ENCODE results near the gene LCE3E. TPM values are rescaled to one million over a fixed set of nuclear protein-coding genes. Genes with fewer than 3 reads are reported as not detected.

LCE3E gene
- total RNA-seq, 4 donors from 2014 or later, result 16.7 to 28.0 (median 23.1) TPM

DNA sequence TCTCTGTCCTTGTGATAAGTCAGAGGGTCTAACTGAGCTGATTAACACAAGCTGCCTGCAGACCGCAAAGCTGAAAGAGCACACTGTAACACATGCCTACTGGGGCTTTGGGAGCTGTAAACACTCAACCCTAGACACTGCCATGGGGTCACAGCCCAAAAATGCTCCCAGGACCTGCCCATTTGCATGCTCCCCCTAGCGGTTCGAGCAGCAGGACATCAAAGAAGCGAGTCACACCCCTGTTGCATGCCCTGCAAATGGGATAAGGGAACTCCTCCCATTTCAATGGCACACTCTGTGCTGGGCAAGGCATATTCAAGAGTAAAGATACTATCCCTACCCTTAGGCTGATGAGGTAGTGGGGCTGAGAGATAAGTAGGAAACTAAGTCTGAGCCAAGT, 22.8 kb downstream of the LCE3E start:
- intact Hi-C loops (cut with DNase I; ENCODE audit: low total_unique reads), result no loop called here
- no peak overlapping the region for H3K4me3 ChIP-seq (ENCODE audit: low read depth, poor library complexity, severe bottlenecking)
- TF ChIP-seq POLR2A (IDR thresholded peaks at IDR 0.05) (no peak), CTCF (IDR thresholded peaks at IDR 0.05) (no peak)
- 43 to 54% methylated on average over 4 of the region's 4 CpGs for WGBS, 2 donors
- DNase-seq (ENCODE audit: low spot score in 2 of 2), result no peak

- TF ChIP-seq CTCF (IDR thresholded peaks at IDR 0.05) (no peak), POLR2A (IDR thresholded peaks at IDR 0.05) (no peak)
Measured at GRCh38 chr1:152539901-152540300, 26.7 kb downstream of the LCE3E start.

GRCh38 chr1:152537496-152537895, 29.1 kb downstream of the LCE3E start:
- intact Hi-C loops (cut with DNase I; ENCODE audit: low total_unique reads), result no loop called here
- no peak overlapping the region for H3K4me3 ChIP-seq (ENCODE audit: low read depth, poor library complexity, severe bottlenecking)
- 43 to 45% methylated on average over 4 of the region's 4 CpGs for WGBS, 2 donors
- TF ChIP-seq POLR2A (IDR thresholded peaks at IDR 0.05), result no peak
- TF ChIP-seq CTCF (IDR thresholded peaks at IDR 0.05), result no peak
- DNase-seq (ENCODE audit: low spot score in 2 of 2), result no peak

More at GRCh38 chr1:152539901-152540300, 26.7 kb downstream of the LCE3E start:
- intact Hi-C loops (cut with DNase I; ENCODE audit: low total_unique reads), result no loop called here
- no peak for DNase-seq (ENCODE audit: low spot score in 2 of 2)
- H3K4me3 ChIP-seq (ENCODE audit: low read depth, poor library complexity, severe bottlenecking), result no peak overlapping the region
- 66% methylated on average over 2 of the region's 2 CpGs for WGBS, 2 donors

DNA sequence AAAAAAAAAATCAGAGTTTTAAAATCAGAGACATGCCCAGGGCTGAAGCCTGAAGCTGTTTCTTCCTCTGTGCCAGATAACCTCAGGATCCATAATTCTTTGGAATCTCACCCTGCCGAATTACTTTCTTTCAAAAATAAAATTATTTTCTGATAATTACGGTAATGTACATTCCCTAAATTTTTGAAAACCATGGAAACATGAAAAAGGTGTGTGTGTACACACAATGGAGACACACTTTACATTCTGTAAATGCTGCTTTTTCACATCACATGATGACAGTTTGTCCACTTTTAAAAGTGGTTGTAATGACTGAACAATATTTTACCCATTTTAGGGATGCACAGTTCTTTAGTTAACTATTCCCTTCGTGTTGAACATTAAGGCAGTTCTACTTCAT, 30.8 kb downstream of the LCE3E start:
- WGBS, 2 donors, result 66 to 74% methylated on average over 3 of the region's 3 CpGs
- no peak for DNase-seq (ENCODE audit: low spot score in 2 of 2)
- H3K4me3 ChIP-seq (ENCODE audit: low read depth, poor library complexity, severe bottlenecking), result no peak overlapping the region
- intact Hi-C loops (cut with DNase I; ENCODE audit: low total_unique reads), result no loop called here
- TF ChIP-seq CTCF (IDR thresholded peaks at IDR 0.05), result no peak
- no peak for TF ChIP-seq POLR2A (IDR thresholded peaks at IDR 0.05)

GRCh38 chr1:152533327-152533938, 33.1 kb downstream of the LCE3E start:
- TF ChIP-seq POLR2A (IDR thresholded peaks at IDR 0.05) (no peak), CTCF (IDR thresholded peaks at IDR 0.05) (no peak)
- no peak for DNase-seq (ENCODE audit: low spot score in 2 of 2)
- no peak overlapping the region for H3K4me3 ChIP-seq (ENCODE audit: low read depth, poor library complexity, severe bottlenecking)
- WGBS, 2 donors, result 23 to 25% methylated on average over 7 of the region's 7 CpGs
- intact Hi-C loops (cut with DNase I; ENCODE audit: low total_unique reads), result no loop called here

DNA sequence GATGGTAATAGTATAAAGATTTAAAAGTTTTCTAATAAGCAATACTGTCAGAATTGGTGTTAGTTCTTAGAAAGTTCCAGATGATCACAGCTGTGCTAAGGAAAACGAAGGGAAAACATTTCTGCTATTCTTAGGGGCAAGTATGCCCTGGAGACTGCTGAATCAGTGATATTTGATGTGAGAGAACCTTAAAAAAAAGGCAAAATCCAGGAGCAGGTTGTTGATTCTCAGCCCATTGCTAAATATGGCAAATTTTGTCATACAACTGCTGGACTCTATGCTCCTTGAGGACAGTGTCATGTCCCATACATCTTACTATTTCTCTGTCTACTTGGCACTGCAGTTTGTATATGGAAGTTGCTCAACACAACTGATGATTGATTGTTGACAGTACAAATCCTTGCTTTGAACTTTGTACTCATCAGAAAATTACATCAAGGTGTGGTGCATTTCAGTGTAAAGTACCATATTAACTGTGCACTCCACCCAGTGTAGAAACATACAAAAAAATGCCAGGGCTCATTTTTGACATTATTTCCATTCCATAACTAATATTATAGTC, 41.4 kb downstream of the LCE3E start:
- WGBS, 2 donors, result 7 to 11% methylated on average over 1 of the region's 1 CpG
- intact Hi-C loops (cut with DNase I; ENCODE audit: low total_unique reads), result no loop called here

More for the DNA sequence above, 41.4 kb downstream of the LCE3E start:
- no peak for DNase-seq (ENCODE audit: low spot score in 2 of 2)
- no peak overlapping the region for H3K4me3 ChIP-seq (ENCODE audit: low read depth, poor library complexity, severe bottlenecking)
- TF ChIP-seq CTCF (IDR thresholded peaks at IDR 0.05) (no peak), POLR2A (IDR thresholded peaks at IDR 0.05) (no peak)

Measured in lower leg skin (tissue), 4 donors.